Measurements from ENCODE around the gene WDR93.

DNA sequence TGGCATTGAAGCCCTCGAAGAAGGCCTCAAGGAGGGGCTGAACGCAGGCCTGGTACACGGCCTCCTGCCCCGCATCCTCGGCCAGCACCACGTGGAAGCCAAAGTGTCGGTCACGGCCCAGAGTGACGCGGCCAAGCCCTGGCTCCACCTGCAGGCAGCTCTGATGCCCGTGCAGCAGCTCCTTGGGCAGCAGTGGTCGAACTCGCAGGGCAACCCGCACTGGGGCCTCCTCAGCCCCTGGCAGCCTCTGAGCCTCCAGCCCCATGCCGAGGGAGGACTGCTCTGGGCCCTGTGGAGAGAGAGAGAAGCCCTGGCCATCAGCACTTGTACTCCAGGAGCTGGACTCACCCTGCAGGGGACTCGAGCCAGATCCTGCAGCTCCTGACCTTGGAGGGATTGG is 37.9 kb upstream of the WDR93 start:
- TF ChIP-seq, protein P1, sequence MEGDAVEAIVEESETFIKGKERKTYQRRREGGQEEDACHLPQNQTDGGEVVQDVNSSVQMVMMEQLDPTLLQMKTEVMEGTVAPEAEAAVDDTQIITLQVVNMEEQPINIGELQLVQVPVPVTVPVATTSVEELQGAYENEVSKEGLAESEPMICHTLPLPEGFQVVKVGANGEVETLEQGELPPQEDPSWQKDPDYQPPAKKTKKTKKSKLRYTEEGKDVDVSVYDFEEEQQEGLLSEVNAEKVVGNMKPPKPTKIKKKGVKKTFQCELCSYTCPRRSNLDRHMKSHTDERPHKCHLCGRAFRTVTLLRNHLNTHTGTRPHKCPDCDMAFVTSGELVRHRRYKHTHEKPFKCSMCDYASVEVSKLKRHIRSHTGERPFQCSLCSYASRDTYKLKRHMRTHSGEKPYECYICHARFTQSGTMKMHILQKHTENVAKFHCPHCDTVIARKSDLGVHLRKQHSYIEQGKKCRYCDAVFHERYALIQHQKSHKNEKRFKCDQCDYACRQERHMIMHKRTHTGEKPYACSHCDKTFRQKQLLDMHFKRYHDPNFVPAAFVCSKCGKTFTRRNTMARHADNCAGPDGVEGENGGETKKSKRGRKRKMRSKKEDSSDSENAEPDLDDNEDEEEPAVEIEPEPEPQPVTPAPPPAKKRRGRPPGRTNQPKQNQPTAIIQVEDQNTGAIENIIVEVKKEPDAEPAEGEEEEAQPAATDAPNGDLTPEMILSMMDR (IDR thresholded peaks at IDR 0.05; ENCODE audit: low read depth, low read length, poor library complexity, severe bottlenecking): no peak
- TF ChIP-seq EZH2phosphoT487 (IDR thresholded peaks at IDR 0.05; ENCODE audit: borderline replicate concordance, low read length): no peak
